ENCODE results near the gene RNPS1. TPM values are rescaled to one million over a fixed set of nuclear protein-coding genes. Genes with fewer than 3 reads are reported as not detected.

The RNPS1 gene
- total RNA-seq, 2 experiments from 2014 or later: 212 to 220 TPM

- ATAC-seq (ENCODE audit: low read depth): no peak
- no peak overlapping the region for H3K4me3 Mint-ChIP-seq
- DNase-seq: no peak
- H3K9me3 Mint-ChIP-seq: no peaks in the 10 kb centered on the region
- H3K36me3 Mint-ChIP-seq: peaks cover 6% of the 10 kb centered on the region
- H3K27me3 Mint-ChIP-seq: no peaks in the 10 kb centered on the region
- POLR2A ChIA-PET: interaction anchor here (0.5 to 0.6 kb wide), 2 partner anchors 17 to 36 kb away, joined by 3 read pairs; no protein-coding TSS in a partner anchor
- no peaks in the 10 kb centered on the region for H3K4me1 Mint-ChIP-seq
- no peak overlapping the region for H3K27ac Mint-ChIP-seq
These were observed 34.7 kb downstream of the RNPS1 start for GRCh38 chr16:2233046-2233775.

GRCh38 chr16:2232094-2232990, 35.6 kb downstream of the RNPS1 start:
- Mint-ChIP-seq H3K36me3 (peaks cover 6% of the 10 kb centered on the region), H3K27me3 (no peaks in the 10 kb centered on the region), H3K4me3 (no peak overlapping the region), H3K9me3 (no peaks in the 10 kb centered on the region), H3K4me1 (no peaks in the 10 kb centered on the region), H3K27ac (no peak overlapping the region)
- DNase-seq: no peak
- POLR2A ChIA-PET: interaction anchor here (0.5 kb wide), 1 partner anchor 37 kb away, joined by 3 read pairs; no protein-coding TSS in a partner anchor
- ATAC-seq (ENCODE audit: low read depth): no peak

- Mint-ChIP-seq H3K9me3 (no peaks in the 10 kb centered on the region), H3K4me1 (peaks cover 4% of the 10 kb centered on the region), H3K27ac (no peak overlapping the region), H3K4me3 (no peak overlapping the region), H3K36me3 (peaks cover 6% of the 10 kb centered on the region), H3K27me3 (no peaks in the 10 kb centered on the region)
- DNase-seq (no peak), ATAC-seq (ENCODE audit: low read depth) (no peak)
- POLR2A ChIA-PET: interaction anchor here (0.8 to 1.5 kb wide), 2 partner anchors 8 to 26 kb away, joined by 3 read pairs; partner anchors contain the start of gene MLST8
These were observed 36.7 kb downstream of the RNPS1 start for GRCh38 chr16:2231016-2231931.

GRCh38 chr16:2230376-2230775, 37.5 kb downstream of the RNPS1 start:
- DNase-seq (no peak), ATAC-seq (ENCODE audit: low read depth) (no peak)
- no peak overlapping the region for H3K27ac Mint-ChIP-seq
- peaks cover 5% of the 10 kb centered on the region for H3K36me3 Mint-ChIP-seq
- H3K27me3 Mint-ChIP-seq: no peaks in the 10 kb centered on the region
- POLR2A ChIA-PET: interaction anchor here (0.8 to 1.5 kb wide), 2 partner anchors 7 to 25 kb away, joined by 3 read pairs; partner anchors contain the start of gene MLST8
- no peak overlapping the region for H3K4me3 Mint-ChIP-seq
- H3K9me3 Mint-ChIP-seq: no peaks in the 10 kb centered on the region
- peaks cover 9% of the 10 kb centered on the region for H3K4me1 Mint-ChIP-seq

- no peak for DNase-seq
- Mint-ChIP-seq H3K4me3 (no peak overlapping the region), H3K9me3 (no peaks in the 10 kb centered on the region), H3K27ac (no peak overlapping the region), H3K36me3 (peaks cover 4% of the 10 kb centered on the region), H3K4me1 (peaks cover 11% of the 10 kb centered on the region), H3K27me3 (no peaks in the 10 kb centered on the region)
- no peak for ATAC-seq (ENCODE audit: low read depth)
- POLR2A ChIA-PET: interaction anchor here (1.5 kb wide), 1 partner anchor 24 kb away, joined by 3 read pairs; the partner anchor contains the start of gene MLST8
These were observed 38.2 kb downstream of the RNPS1 start for GRCh38 chr16:2229632-2230250.

- no peak for ATAC-seq (ENCODE audit: low read depth)
- H3K4me1 Mint-ChIP-seq: peaks cover 14% of the 10 kb centered on the region
- DNase-seq: no peak
- H3K9me3 Mint-ChIP-seq: no peaks in the 10 kb centered on the region
- no peak overlapping the region for H3K27ac Mint-ChIP-seq
- H3K36me3 Mint-ChIP-seq: peaks cover 4% of the 10 kb centered on the region
- POLR2A ChIA-PET: no interaction called here
- H3K4me3 Mint-ChIP-seq: no peak overlapping the region
- H3K27me3 Mint-ChIP-seq: no peaks in the 10 kb centered on the region
These were observed 38.8 kb downstream of the RNPS1 start for GRCh38 chr16:2229091-2229490.

GRCh38 chr16:2228161-2228824, 39.6 kb downstream of the RNPS1 start:
- no peak overlapping the region for H3K4me3 Mint-ChIP-seq
- POLR2A ChIA-PET: no interaction called here
- H3K27ac Mint-ChIP-seq: no peak overlapping the region
- H3K27me3 Mint-ChIP-seq: no peaks in the 10 kb centered on the region
- peaks cover 4% of the 10 kb centered on the region for H3K36me3 Mint-ChIP-seq
- ATAC-seq (ENCODE audit: low read depth): no peak
- peaks cover 14% of the 10 kb centered on the region for H3K4me1 Mint-ChIP-seq
- H3K9me3 Mint-ChIP-seq: no peaks in the 10 kb centered on the region
- DNase-seq: no peak

GRCh38 chr16:2226918-2227317, 41.0 kb downstream of the RNPS1 start:
- Mint-ChIP-seq H3K4me3 (no peak overlapping the region), H3K27ac (no peak overlapping the region)
- POLR2A ChIA-PET: interaction anchor here (1.2 to 1.6 kb wide), 2 partner anchors 12 to 179 kb away, joined by 3 to 7 read pairs; partner anchors contain the start of genes NTHL1, PGP and TSC2

GRCh38 chr16:2226245-2226793, 41.6 kb downstream of the RNPS1 start:
- ATAC-seq (ENCODE audit: low read depth): no peak
- Mint-ChIP-seq H3K36me3 (peaks cover 2% of the 10 kb centered on the region), H3K27me3 (no peaks in the 10 kb centered on the region), H3K9me3 (no peaks in the 10 kb centered on the region), H3K27ac (no peak overlapping the region), H3K4me1 (peaks cover 14% of the 10 kb centered on the region), H3K4me3 (no peak overlapping the region)
- DNase-seq: no peak
- POLR2A ChIA-PET: interaction anchor here (0.7 to 1.6 kb wide), 4 partner anchors 11 to 178 kb away, joined by 3 to 7 read pairs (median 5); partner anchors contain the start of genes NTHL1, PGP, TRAF7 and TSC2

More at GRCh38 chr16:2226918-2227317, 41.0 kb downstream of the RNPS1 start:
- peaks cover 14% of the 10 kb centered on the region for H3K4me1 Mint-ChIP-seq
- ATAC-seq (ENCODE audit: low read depth) (no peak), DNase-seq (no peak)
- H3K27me3 Mint-ChIP-seq: no peaks in the 10 kb centered on the region
- H3K9me3 Mint-ChIP-seq: no peaks in the 10 kb centered on the region
- peaks cover 3% of the 10 kb centered on the region for H3K36me3 Mint-ChIP-seq

GRCh38 chr16:2223942-2224486, 43.9 kb downstream of the RNPS1 start:
- peaks cover 14% of the 10 kb centered on the region for H3K4me1 Mint-ChIP-seq
- H3K27ac Mint-ChIP-seq: peak overlapping the region; percentile 77
- no peaks in the 10 kb centered on the region for H3K36me3 Mint-ChIP-seq
- no peaks in the 10 kb centered on the region for H3K27me3 Mint-ChIP-seq
- H3K9me3 Mint-ChIP-seq: no peaks in the 10 kb centered on the region
- POLR2A ChIA-PET: interaction anchor here (1.3 to 1.7 kb wide), 2 partner anchors 9 to 12 kb away, joined by 3 to 8 read pairs; partner anchors contain the start of genes DNASE1L2 and PGP
- no peak for DNase-seq
- peak; percentile 21 for ATAC-seq (ENCODE audit: low read depth)
- H3K4me3 Mint-ChIP-seq: peak overlapping the region; percentile 82

- Mint-ChIP-seq H3K4me3 (peak within 1 kb of the TSS; percentile 82), H3K4me1 (peaks cover 14% of the 10 kb centered on the region), H3K27me3 (no peaks in the 10 kb centered on the region), H3K27ac (peak within 1 kb of the TSS; percentile 78), H3K36me3 (no peaks in the 10 kb centered on the region), H3K9me3 (no peaks in the 10 kb centered on the region)
- DNase-seq (peak; percentile 99), ATAC-seq (ENCODE audit: low read depth) (peak; percentile 97)
- POLR2A ChIA-PET: interaction anchor here (0.5 to 1.7 kb wide), 6 partner anchors 7 to 259 kb away, joined by 3 to 8 read pairs (median 3); partner anchors contain the start of genes DNASE1L2, ECI1, PGP and RPS2
These were observed 44.5 kb downstream of the RNPS1 start, which contains the start of gene E4F1 for GRCh38 chr16:2223221-2223941. Gene E4F1, plus strand, starts transcription at chr16:2223591. Its CDS starts 23 bp downstream, at chr16:2223614.
